Caco-2 (cell line): Measurements from ENCODE around the gene TMEM132A. TPM values are rescaled to one million over a fixed set of nuclear protein-coding genes. Genes with fewer than 3 reads are reported as not detected.

Experiments used
- BruUV-seq: library from RNA; stranded (reverse); fragments of 400-500 nt; replicated peaks from 2 replicates; lab custom pipeline; 2021; lab: Mats Ljungman, UMichigan
- CTCF ChIA-PET: fragments of 300-600 bp; sonication (Branson Sonifier 250); formaldehyde crosslinking; loops from one replicate; lab custom pipeline; 2022; ENCODE audit warnings: antibody characterized with exemption; lab: Charles Lee
- POLR2A ChIA-PET: fragments of 300-600 bp; sonication (Branson Sonifier 250); formaldehyde crosslinking; loops from one replicate; lab custom pipeline; 2022; ENCODE audit warnings: antibody characterized with exemption; lab: Charles Lee
- DNase-seq, 2 experiments: peaks; one replicate each; pipeline versions ENCODE4 v3.0.0 to v3.0.0-alpha.2; 2020 to 2022
- H3K27me3 ChIP-seq: replicated peaks from 2 replicates; pipeline ENCODE4 v1.6.0; 2011; ENCODE audit warnings: low read length; ENCODE audit not compliant: control insufficient read depth, insufficient read depth
- H3K36me3 ChIP-seq: 2 replicates; pipeline ENCODE4 v1.5.1; 2011; ENCODE audit warnings: low read length; ENCODE audit not compliant: control insufficient read depth, insufficient read depth
- H3K4me1 ChIP-seq: fragments of 250-450 bp; sonication (Bioruptor Pico); 2 replicates; pipeline ENCODE4 v1.5.1; 2020; ENCODE audit warnings: mild to moderate bottlenecking
- H3K4me3 ChIP-seq: 2 replicates; pipeline ENCODE4 v1.5.1; 2011; ENCODE audit warnings: low read depth, mild to moderate bottlenecking, control low read depth, low read length
- H3K9me3 ChIP-seq: fragments of 250-450 bp; sonication (Bioruptor Pico); 2 replicates; pipeline ENCODE4 v1.5.1; 2020; ENCODE audit warnings: mild to moderate bottlenecking, moderate library complexity
- H3K27ac Mint-ChIP-seq: one replicate; pipeline ENCODE4 v1.8.0; 2022; ENCODE audit warnings: mixed read lengths; ENCODE audit not compliant: unreplicated experiment
- H3K27me3 Mint-ChIP-seq: one replicate; pipeline ENCODE4 v1.8.0; 2022; ENCODE audit warnings: mixed read lengths; ENCODE audit not compliant: insufficient read depth, unreplicated experiment
- H3K36me3 Mint-ChIP-seq: one replicate; pipeline ENCODE4 v1.8.0; 2022; ENCODE audit warnings: mild to moderate bottlenecking, mixed read lengths; ENCODE audit not compliant: insufficient read depth, unreplicated experiment
- H3K4me1 Mint-ChIP-seq: one replicate; pipeline ENCODE4 v1.8.0; 2022; ENCODE audit warnings: low read depth, mixed read lengths; ENCODE audit not compliant: unreplicated experiment
- H3K4me3 Mint-ChIP-seq: one replicate; pipeline ENCODE4 v1.8.0; 2022; ENCODE audit warnings: mild to moderate bottlenecking, moderate library complexity, mixed read lengths; ENCODE audit not compliant: unreplicated experiment
- H3K9me3 Mint-ChIP-seq: one replicate; pipeline ENCODE4 v1.8.0; 2022; ENCODE audit warnings: mixed read lengths; ENCODE audit not compliant: unreplicated experiment
- CTCF ChIP-seq, 2 experiments: fragments of 200-600 bp in 1 of 2; IDR thresholded peaks; 1 replicate in 1 of 2; 2 replicates in 1 of 2; pipeline versions ENCODE4 v1.5.1 to v1.8.0; 2011 to 2022; ENCODE audit warnings: antibody characterized with exemption in 1 of 2, control low read depth in 1 of 2, inconsistent platforms in 1 of 2, low read depth in 1 of 2, low read length in 1 of 2, mild to moderate bottlenecking in 1 of 2, moderate library complexity in 1 of 2; ENCODE audit not compliant: insufficient read depth in 1 of 2, severe bottlenecking in 1 of 2, unreplicated experiment in 1 of 2
- intact Hi-C: fragments of 100-400 bp; cut with micrococcal nuclease; formaldehyde crosslinking; loops from one replicate; pipeline ENCODE4 v1.10.0; 2022; ENCODE audit not compliant: unreplicated experiment
- total RNA-seq: library from RNA; stranded (reverse); gene quantifications from 2 replicates; pipeline ENCODE4 v1.2.3, GENCODE V29; 2022

The TMEM132A gene
- total RNA-seq, 1 experiment from 2014 or later = 97.3 TPM

- peaks cover 9% of the 10 kb centered on the region for H3K36me3 Mint-ChIP-seq
- H3K27ac Mint-ChIP-seq = no peak overlapping the region
- H3K9me3 ChIP-seq = no peaks in the 10 kb centered on the region
- H3K27me3 Mint-ChIP-seq = no peaks in the 10 kb centered on the region
- intact Hi-C loops = loop anchor here (2.0 kb wide), 1 partner anchor 35 kb away; the partner anchor contains the start of gene PRPF19
- H3K27me3 ChIP-seq = no peaks in the 10 kb centered on the region
- H3K4me1 ChIP-seq = no peaks in the 10 kb centered on the region; the same call in none of the 2 replicates
- H3K4me3 ChIP-seq = no peak overlapping the region
- H3K4me1 Mint-ChIP-seq = peaks cover 13% of the 10 kb centered on the region
- BruUV-seq = no TSS peak
- CTCF ChIA-PET = interaction anchor here (0.7 kb wide), 1 partner anchor 925 kb away, joined by 4 read pairs; no protein-coding TSS in a partner anchor
- DNase-seq = no peak
- no peaks in the 10 kb centered on the region for H3K36me3 ChIP-seq
- no peak overlapping the region for H3K4me3 Mint-ChIP-seq
- POLR2A ChIA-PET = no interaction called here
- no peak for TF ChIP-seq CTCF (IDR thresholded peaks at IDR 0.05; ENCODE audit: insufficient read depth in 1 of 2, low read depth in 1 of 2, low read length in 1 of 2, severe bottlenecking in 1 of 2, unreplicated experiment in 1 of 2)
- no peaks in the 10 kb centered on the region for H3K9me3 Mint-ChIP-seq
These were observed 17.3 kb downstream of the TMEM132A start for GRCh38 chr11:60941371-60942119.

DNA sequence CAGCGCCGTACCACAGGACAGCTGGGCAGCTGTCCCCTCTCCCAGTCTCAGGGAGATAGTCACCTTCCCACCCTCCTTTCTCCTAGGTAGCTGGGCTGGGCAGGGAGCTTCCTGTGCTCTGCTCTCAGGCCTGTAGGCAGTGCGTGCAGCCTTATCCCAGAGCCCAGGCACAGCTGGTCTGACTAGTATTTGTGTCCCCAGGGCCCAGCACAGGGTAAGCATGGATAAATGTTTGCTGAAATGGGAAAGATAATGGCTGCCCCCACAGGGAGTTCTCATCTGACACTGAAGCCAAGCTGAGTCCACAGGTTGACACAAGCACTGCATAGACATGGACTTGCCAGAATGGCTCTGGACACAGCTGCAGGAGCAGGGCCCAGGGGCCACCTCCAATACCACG is 18.0 kb downstream of the TMEM132A start:
- Mint-ChIP-seq H3K9me3 (no peaks in the 10 kb centered on the region), H3K27me3 (no peaks in the 10 kb centered on the region), H3K36me3 (peaks cover 9% of the 10 kb centered on the region), H3K4me3 (no peak overlapping the region), H3K27ac (no peak overlapping the region), H3K4me1 (peaks cover 13% of the 10 kb centered on the region)
- DNase-seq = no peak
- Histone ChIP-seq H3K36me3 (no peaks in the 10 kb centered on the region), H3K27me3 (no peaks in the 10 kb centered on the region), H3K4me1 (no peaks in the 10 kb centered on the region; the same call in none of the 2 replicates), H3K9me3 (no peaks in the 10 kb centered on the region), H3K4me3 (no peak overlapping the region)
- ChIA-PET CTCF (no interaction called here), POLR2A (no interaction called here)
- TF ChIP-seq CTCF (IDR thresholded peaks at IDR 0.05; ENCODE audit: insufficient read depth in 1 of 2, low read depth in 1 of 2, low read length in 1 of 2, severe bottlenecking in 1 of 2, unreplicated experiment in 1 of 2) = no peak
- BruUV-seq = no TSS peak
- intact Hi-C loops = no loop called here

- BruUV-seq = no TSS peak
- no peaks in the 10 kb centered on the region for H3K9me3 ChIP-seq
- Mint-ChIP-seq H3K36me3 (peaks cover 9% of the 10 kb centered on the region), H3K27ac (no peak overlapping the region), H3K9me3 (no peaks in the 10 kb centered on the region), H3K4me3 (no peak overlapping the region), H3K4me1 (peaks cover 13% of the 10 kb centered on the region), H3K27me3 (no peaks in the 10 kb centered on the region)
- CTCF ChIA-PET = no interaction called here
- no peak for TF ChIP-seq CTCF (IDR thresholded peaks at IDR 0.05; ENCODE audit: insufficient read depth in 1 of 2, low read depth in 1 of 2, low read length in 1 of 2, severe bottlenecking in 1 of 2, unreplicated experiment in 1 of 2)
- no peak for DNase-seq
- H3K36me3 ChIP-seq = no peaks in the 10 kb centered on the region
- POLR2A ChIA-PET = no interaction called here
- H3K4me1 ChIP-seq = no peaks in the 10 kb centered on the region; the same call in none of the 2 replicates
- no peak overlapping the region for H3K4me3 ChIP-seq
- H3K27me3 ChIP-seq = no peaks in the 10 kb centered on the region
- intact Hi-C loops = no loop called here
These were observed 18.8 kb downstream of the TMEM132A start for GRCh38 chr11:60942970-60943565.
